HFFc6 (cell line): ENCODE measurements around the gene TBKBP1. TPM values are rescaled to one million over a fixed set of nuclear protein-coding genes. Genes with fewer than 3 reads are reported as not detected.

ENCODE experiments used
- DNase-seq: peaks from one replicate; pipeline ENCODE4 v3.0.0-alpha.2; 2018
- H3K27ac Mint-ChIP-seq: 2 replicates; pipeline ENCODE4 v1.8.0; 2020; ENCODE audit warnings: mild to moderate bottlenecking, mixed read lengths
- H3K27me3 Mint-ChIP-seq: 2 replicates; pipeline ENCODE4 v1.8.0; 2021; ENCODE audit warnings: mild to moderate bottlenecking, moderate library complexity, mixed read lengths; ENCODE audit not compliant: insufficient read depth
- H3K36me3 Mint-ChIP-seq: 2 replicates; pipeline ENCODE4 v1.8.0; 2021; ENCODE audit warnings: low read depth, mixed read lengths
- H3K4me1 Mint-ChIP-seq: 2 replicates; pipeline ENCODE4 v1.8.0; 2020; ENCODE audit warnings: low read depth, mixed read lengths
- H3K4me3 Mint-ChIP-seq: 2 replicates; pipeline ENCODE4 v1.8.0; 2020; ENCODE audit warnings: mild to moderate bottlenecking, moderate library complexity, mixed read lengths
- H3K9me3 Mint-ChIP-seq: 2 replicates; pipeline ENCODE4 v1.8.0; 2020; ENCODE audit warnings: mild to moderate bottlenecking, mixed read lengths
- CTCF ChIP-seq: fragments of 200-600 bp; sonication (generic); IDR thresholded peaks from 2 replicates; pipeline ENCODE4 v1.5.0; 2021; ENCODE audit warnings: antibody characterized with exemption, mild to moderate bottlenecking
- total RNA-seq, 6 experiments: library from RNA; stranded (reverse); fragmentation: NEBNext Ultra II Directional; extraction: Animal tissue kit (Norgen Biotek cat#: 25700); gene quantifications; 2 replicates in 1 of 6; 3 replicates in 5 of 6; pipeline ENCODE4 v1.2.3, GENCODE V29; 2021

TBKBP1 gene
- total RNA-seq, 6 experiments from 2014 or later = 6.6 to 8.3 (median 7.7) TPM

- Mint-ChIP-seq H3K9me3 (no peaks in the 10 kb centered on the region), H3K4me3 (no peak overlapping the region)
Observed at GRCh38 chr17:47726796-47727703, 33.1 kb downstream of the TBKBP1 start.

GRCh38 chr17:47727704-47728036, 33.7 kb downstream of the TBKBP1 start:
- TF ChIP-seq CTCF = no peak
- Mint-ChIP-seq H3K27ac (no peak overlapping the region), H3K4me1 (no peaks in the 10 kb centered on the region), H3K4me3 (no peak overlapping the region), H3K27me3 (peaks cover 78% of the 10 kb centered on the region), H3K36me3 (no peaks in the 10 kb centered on the region), H3K9me3 (no peaks in the 10 kb centered on the region)
- DNase-seq = no peak

More at GRCh38 chr17:47726796-47727703, 33.1 kb downstream of the TBKBP1 start:
- no peak for TF ChIP-seq CTCF
- Mint-ChIP-seq H3K27ac (no peak overlapping the region), H3K27me3 (peaks cover 78% of the 10 kb centered on the region), H3K4me1 (no peaks in the 10 kb centered on the region), H3K36me3 (no peaks in the 10 kb centered on the region)
- no peak for DNase-seq

- no peak for TF ChIP-seq CTCF
- Mint-ChIP-seq H3K27me3 (peaks cover 76% of the 10 kb centered on the region), H3K36me3 (no peaks in the 10 kb centered on the region), H3K4me1 (no peaks in the 10 kb centered on the region), H3K27ac (no peak overlapping the region), H3K9me3 (no peaks in the 10 kb centered on the region), H3K4me3 (no peak overlapping the region)
- DNase-seq = no peak
Observed at GRCh38 chr17:47728214-47728877, 34.4 kb downstream of the TBKBP1 start.

- Mint-ChIP-seq H3K27me3 (peaks cover 74% of the 10 kb centered on the region), H3K4me1 (no peaks in the 10 kb centered on the region), H3K4me3 (no peak overlapping the region), H3K36me3 (no peaks in the 10 kb centered on the region; the same call in 1 of the 2 replicates), H3K27ac (no peak overlapping the region), H3K9me3 (no peaks in the 10 kb centered on the region)
- TF ChIP-seq CTCF = no peak
- no peak for DNase-seq
Observed at GRCh38 chr17:47729476-47729875, 35.5 kb downstream of the TBKBP1 start.

- Mint-ChIP-seq H3K27ac (no peak overlapping the region), H3K4me3 (no peak overlapping the region)
Observed at GRCh38 chr17:47730681-47731080, 36.7 kb downstream of the TBKBP1 start.

More at GRCh38 chr17:47730681-47731080, 36.7 kb downstream of the TBKBP1 start:
- no peak for TF ChIP-seq CTCF
- Mint-ChIP-seq H3K27me3 (peaks cover 72% of the 10 kb centered on the region), H3K36me3 (no peaks in the 10 kb centered on the region; the same call in 1 of the 2 replicates), H3K4me1 (no peaks in the 10 kb centered on the region), H3K9me3 (no peaks in the 10 kb centered on the region)
- no peak for DNase-seq
